ENCODE results near the gene CCDC69.

Gene CCDC69

GRCh38 chr5:151168602-151169344 is 55.1 kb downstream of the CCDC69 start:
- DNase-seq: no peak

- no peak for DNase-seq
Measured at GRCh38 chr5:151167022-151167421, 56.9 kb downstream of the CCDC69 start.

GRCh38 chr5:151164687-151165392 is 59.1 kb downstream of the CCDC69 start:
- DNase-seq: peak in 52 of 58 donors; percentile 7 to 80 (median 52)

- no peak for DNase-seq
Measured at GRCh38 chr5:151162776-151163175, 61.1 kb downstream of the CCDC69 start.

- no peak for DNase-seq
Measured at GRCh38 chr5:151159649-151160373, 64.1 kb downstream of the CCDC69 start.

- DNase-seq: peak in 2 of 58 donors; percentile 29 to 33
Measured at GRCh38 chr5:151158287-151158661, 65.6 kb downstream of the CCDC69 start.

GRCh38 chr5:151157426-151158286 is 66.2 kb downstream of the CCDC69 start, which contains the start of gene ANXA6:
Gene ANXA6, minus strand, starts transcription at chr5:151157779. Its CDS starts 9,878 bp downstream, at chr5:151147901.
- peak in 57 of 58 donors; percentile 7 to 92 (median 75) for DNase-seq

GRCh38 chr5:151156507-151157420 is 67.1 kb downstream of the CCDC69 start:
- DNase-seq: peak in 2 of 58 donors; percentile 16 to 20

- DNase-seq: peak in 13 of 58 donors; percentile 6 to 41 (median 27)
Measured at GRCh38 chr5:151155775-151156506, 68.0 kb downstream of the CCDC69 start.

- DNase-seq: no peak
Measured at GRCh38 chr5:151154931-151155774, 68.7 kb downstream of the CCDC69 start.

GRCh38 chr5:151153766-151154272 is 70.1 kb downstream of the CCDC69 start:
- DNase-seq: no peak

GRCh38 chr5:151153300-151153699 is 70.6 kb downstream of the CCDC69 start:
- no peak for DNase-seq

GRCh38 chr5:151151793-151152192 is 72.1 kb downstream of the CCDC69 start:
- no peak for DNase-seq

GRCh38 chr5:151151263-151151660 is 72.6 kb downstream of the CCDC69 start:
- DNase-seq: no peak

- peak in 30 of 58 donors; percentile 5 to 65 (median 34) for DNase-seq
Measured at GRCh38 chr5:151150471-151151262, 73.2 kb downstream of the CCDC69 start.

GRCh38 chr5:151148583-151148982 is 75.3 kb downstream of the CCDC69 start:
- no peak for DNase-seq

- no peak for DNase-seq
Measured at GRCh38 chr5:151147033-151147432, 76.9 kb downstream of the CCDC69 start.

All from anterior cingulate cortex (tissue), 58 donors.